AG04450 (cell line): ENCODE results near the gene ENGASE. TPM values are rescaled to one million over a fixed set of nuclear protein-coding genes. Genes with fewer than 3 reads are reported as not detected.

Source experiments
- CTCF ChIA-PET: fragments of 300-600, 350-600 bp; formaldehyde crosslinking; extraction: SDS; loops from one replicate; lab custom pipeline; 2022; ENCODE audit warnings: antibody characterized with exemption, inconsistent platforms; lab: Charles Lee
- POLR2A ChIA-PET: fragments of 350-600 bp; formaldehyde crosslinking; extraction: SDS; loops from one replicate; lab custom pipeline; 2021; ENCODE audit warnings: antibody characterized with exemption, inconsistent platforms; lab: Yijun Ruan, JAX
- DNase-seq: peaks from one replicate; pipeline ENCODE4 v3.0.0-alpha.2; 2011; ENCODE audit warnings: low read depth, low spot score
- H3K27ac ChIP-seq: one replicate; pipeline ENCODE4 v1.5.1; 2012; ENCODE audit warnings: low read depth, low read length, control low read depth
- H3K27me3 ChIP-seq: one replicate; pipeline ENCODE4 v1.6.0; 2012; ENCODE audit warnings: low read length; ENCODE audit not compliant: control insufficient read depth, insufficient read depth
- H3K4me3 ChIP-seq: 2 replicates; pipeline ENCODE4 v1.5.1; 2011; ENCODE audit warnings: mild to moderate bottlenecking, low read depth, low read length, control low read depth
- H3K9me3 ChIP-seq: 2 replicates; pipeline ENCODE4 v1.5.1; 2012; ENCODE audit warnings: low read length; ENCODE audit not compliant: control insufficient read depth, insufficient read depth
- polyA plus RNA-seq: library from polyadenylated mRNA; depleted of rRNA; stranded (reverse); fragments of >200 nt; gene quantifications from 2 replicates; pipeline ENCODE4 v1.2.3, GENCODE V29; 2011
- TF ChIP-seq, protein P1 (sequence below): IDR thresholded peaks from 2 replicates; pipeline ENCODE4 v1.5.1; 2011; ENCODE audit warnings: low read depth, low read length, control low read depth, inconsistent platforms

Gene ENGASE
- polyA plus RNA-seq, 1 experiment, result 5.9 TPM

DNA sequence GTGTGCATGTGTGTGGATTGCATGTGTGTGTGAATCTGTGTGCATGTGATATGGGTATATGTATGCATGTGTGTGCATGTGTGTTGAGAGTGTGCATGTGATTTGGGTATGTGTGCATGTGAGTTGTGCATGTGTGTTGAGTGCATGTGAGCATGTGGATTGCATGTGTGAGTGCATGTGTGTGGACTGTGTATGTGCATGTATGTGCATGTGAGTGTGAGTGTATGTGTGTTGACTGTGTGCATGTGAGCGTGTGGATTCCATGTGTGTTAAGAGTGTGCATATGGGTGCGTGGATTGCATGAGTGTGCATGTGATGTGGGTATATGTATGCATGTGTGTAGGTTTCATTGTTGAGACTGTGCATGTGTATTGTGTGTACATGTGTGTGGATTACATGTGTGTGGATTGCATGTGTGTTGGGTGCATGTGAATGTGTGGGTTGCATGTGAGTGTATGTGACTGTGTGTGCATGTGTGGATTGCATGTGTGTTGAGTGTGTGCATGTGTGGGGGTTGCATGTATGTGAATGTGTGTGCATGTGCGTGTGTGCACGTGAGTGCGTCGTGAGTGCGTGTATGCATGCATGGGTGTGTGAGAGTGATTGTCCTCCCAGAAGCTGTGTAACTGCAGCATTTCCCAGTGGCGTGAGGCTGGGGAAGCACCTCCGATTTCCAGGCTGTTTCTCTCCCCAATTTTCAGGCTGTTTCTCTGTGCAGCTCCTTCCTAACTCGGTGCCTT lies 31.3 kb upstream of the ENGASE start:
- CTCF ChIA-PET, result interaction anchor here (1.1 to 3.3 kb wide), 4 partner anchors 15 to 349 kb away, joined by 3 to 42 read pairs (median 33); no protein-coding TSS in a partner anchor
- H3K27me3 ChIP-seq, result no peaks in the 10 kb centered on the region
- POLR2A ChIA-PET, result no interaction called here
- no peak overlapping the region for H3K4me3 ChIP-seq
- no peak overlapping the region for H3K27ac ChIP-seq
- TF ChIP-seq, protein P1, sequence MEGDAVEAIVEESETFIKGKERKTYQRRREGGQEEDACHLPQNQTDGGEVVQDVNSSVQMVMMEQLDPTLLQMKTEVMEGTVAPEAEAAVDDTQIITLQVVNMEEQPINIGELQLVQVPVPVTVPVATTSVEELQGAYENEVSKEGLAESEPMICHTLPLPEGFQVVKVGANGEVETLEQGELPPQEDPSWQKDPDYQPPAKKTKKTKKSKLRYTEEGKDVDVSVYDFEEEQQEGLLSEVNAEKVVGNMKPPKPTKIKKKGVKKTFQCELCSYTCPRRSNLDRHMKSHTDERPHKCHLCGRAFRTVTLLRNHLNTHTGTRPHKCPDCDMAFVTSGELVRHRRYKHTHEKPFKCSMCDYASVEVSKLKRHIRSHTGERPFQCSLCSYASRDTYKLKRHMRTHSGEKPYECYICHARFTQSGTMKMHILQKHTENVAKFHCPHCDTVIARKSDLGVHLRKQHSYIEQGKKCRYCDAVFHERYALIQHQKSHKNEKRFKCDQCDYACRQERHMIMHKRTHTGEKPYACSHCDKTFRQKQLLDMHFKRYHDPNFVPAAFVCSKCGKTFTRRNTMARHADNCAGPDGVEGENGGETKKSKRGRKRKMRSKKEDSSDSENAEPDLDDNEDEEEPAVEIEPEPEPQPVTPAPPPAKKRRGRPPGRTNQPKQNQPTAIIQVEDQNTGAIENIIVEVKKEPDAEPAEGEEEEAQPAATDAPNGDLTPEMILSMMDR, result no peak
- no peak for DNase-seq
- H3K9me3 ChIP-seq, result no peaks in the 10 kb centered on the region; the same call in 1 of the 2 replicates

- ChIA-PET CTCF (interaction anchor here (1.1 to 3.3 kb wide), 5 partner anchors 16 to 349 kb away, joined by 3 to 42 read pairs (median 33); no protein-coding TSS in a partner anchor), POLR2A (no interaction called here)
- no peaks in the 10 kb centered on the region; the same call in 1 of the 2 replicates for H3K9me3 ChIP-seq
- DNase-seq, result no peak
- TF ChIP-seq, protein P1, result no peak
- no peak overlapping the region for H3K27ac ChIP-seq
- H3K27me3 ChIP-seq, result no peaks in the 10 kb centered on the region
- no peak overlapping the region for H3K4me3 ChIP-seq
Observed at GRCh38 chr17:79043931-79044320, 30.7 kb upstream of the ENGASE start.

GRCh38 chr17:79044462-79044861 lies 30.2 kb upstream of the ENGASE start:
- H3K4me3 ChIP-seq, result no peak overlapping the region
- H3K27me3 ChIP-seq, result no peaks in the 10 kb centered on the region
- no peaks in the 10 kb centered on the region; the same call in 1 of the 2 replicates for H3K9me3 ChIP-seq
- ChIA-PET POLR2A (no interaction called here), CTCF (interaction anchor here (1.1 to 3.3 kb wide), 7 partner anchors 11 to 348 kb away, joined by 3 to 42 read pairs (median 30); no protein-coding TSS in a partner anchor)
- H3K27ac ChIP-seq, result no peak overlapping the region
- TF ChIP-seq, protein P1, result no peak
- DNase-seq, result no peak

DNA sequence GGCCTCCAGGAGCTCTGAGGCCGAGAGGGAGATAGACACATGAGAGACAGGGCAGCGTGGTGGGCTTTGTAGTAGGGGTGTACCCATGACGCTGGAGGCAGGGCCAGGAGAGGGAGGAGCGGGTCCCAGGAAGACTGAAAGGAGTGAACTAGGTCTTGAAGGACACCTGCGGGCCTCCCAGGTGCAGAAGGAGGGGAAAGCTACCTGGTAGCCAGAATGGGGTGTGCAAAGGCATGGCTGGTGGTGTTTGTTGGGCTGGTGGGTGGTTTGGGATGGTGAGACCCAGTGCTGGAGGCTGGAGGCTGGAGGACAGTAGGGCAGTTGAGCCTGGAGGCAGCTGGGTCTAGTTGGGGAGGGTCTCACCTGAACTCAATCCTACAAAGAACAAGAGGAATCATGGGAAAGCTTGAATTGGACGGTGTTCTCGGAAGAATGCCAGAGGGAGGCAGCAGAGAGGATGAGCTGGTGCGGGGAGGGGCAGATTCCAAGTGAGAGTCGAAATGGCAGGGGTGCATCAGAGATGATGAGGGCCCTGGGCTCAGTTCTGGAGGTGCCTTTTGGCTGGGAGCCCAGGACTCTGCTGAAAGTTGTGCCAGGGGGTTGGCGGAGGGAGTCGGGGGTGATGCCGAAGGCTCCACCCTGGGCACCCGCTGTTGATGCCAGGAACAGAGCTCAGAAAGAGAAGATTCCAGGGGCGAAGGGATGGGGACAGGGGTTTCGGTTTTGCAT lies 29.5 kb upstream of the ENGASE start:
- Histone ChIP-seq H3K27ac (no peak overlapping the region), H3K9me3 (no peaks in the 10 kb centered on the region; the same call in 1 of the 2 replicates), H3K27me3 (no peaks in the 10 kb centered on the region), H3K4me3 (no peak overlapping the region)
- POLR2A ChIA-PET, result interaction anchor here (0.6 to 0.7 kb wide), 2 partner anchors 9 to 42 kb away, joined by 4 to 5 read pairs; no protein-coding TSS in a partner anchor
- TF ChIP-seq, protein P1, result no peak
- no peak for DNase-seq
- CTCF ChIA-PET, result interaction anchor here (0.8 to 3.3 kb wide), 21 partner anchors 9 to 663 kb away, joined by 3 to 42 read pairs (median 7); partner anchors contain the start of gene ENGASE
